HCEC 1CT (cell line): ENCODE results near the gene C16orf89.

Experiments
- DNase-seq: peaks from one replicate; pipeline ENCODE4 v3.0.0-alpha.2; 2017

Gene C16orf89

DNA sequence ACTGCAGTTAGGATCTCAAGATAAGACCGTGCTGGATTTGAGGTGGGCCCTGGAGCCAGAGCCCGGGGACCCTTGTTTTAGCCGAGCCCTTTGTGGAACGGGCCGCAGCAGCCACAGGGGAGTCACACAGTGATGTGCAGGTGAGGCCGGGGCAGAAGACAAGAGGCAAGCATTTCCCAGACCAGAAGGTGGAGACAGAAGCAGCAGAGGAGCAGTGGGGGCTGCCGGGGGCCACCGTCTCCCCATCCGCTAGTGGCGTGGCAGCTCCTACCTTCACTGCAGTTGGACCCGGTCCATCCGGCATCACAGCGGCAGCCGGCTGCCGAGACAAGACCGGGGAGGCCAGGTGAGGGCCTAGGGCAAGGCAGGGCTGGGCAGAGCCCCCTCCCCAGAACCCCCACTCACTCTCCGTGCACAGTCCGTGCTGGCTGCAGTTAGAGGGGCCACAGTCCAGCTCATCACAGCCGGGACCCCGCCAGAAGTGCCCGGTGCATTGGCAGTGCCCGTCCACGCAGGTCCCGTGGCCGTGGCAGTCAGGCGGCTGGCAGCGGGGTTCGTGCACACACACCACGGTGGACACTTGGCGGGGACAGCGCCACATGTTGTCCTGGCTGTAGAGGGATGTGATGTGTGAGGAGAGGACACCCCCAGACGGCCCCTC is 38.1 kb downstream of the C16orf89 start:
- DNase-seq = no peak

DNA sequence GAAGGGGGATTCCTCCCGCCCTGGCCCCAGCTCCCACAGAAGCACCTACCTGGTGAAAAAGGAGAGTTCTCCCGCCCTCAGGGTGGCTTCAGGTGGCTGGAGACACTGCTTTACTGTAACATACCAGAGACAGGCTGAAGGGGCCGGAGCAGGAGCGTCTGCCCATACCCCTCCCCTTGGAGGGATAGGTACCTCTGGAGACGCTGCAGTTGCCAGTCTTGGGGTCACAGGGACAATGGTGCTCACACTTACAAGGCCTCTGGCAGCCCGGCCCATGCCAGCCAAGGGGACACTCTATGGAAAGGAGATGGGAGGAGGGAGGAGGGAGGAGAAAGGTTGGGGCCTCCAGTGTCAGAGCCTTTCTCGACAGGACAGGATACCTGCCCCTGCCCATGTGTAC is 38.7 kb downstream of the C16orf89 start:
- no peak for DNase-seq

DNA sequence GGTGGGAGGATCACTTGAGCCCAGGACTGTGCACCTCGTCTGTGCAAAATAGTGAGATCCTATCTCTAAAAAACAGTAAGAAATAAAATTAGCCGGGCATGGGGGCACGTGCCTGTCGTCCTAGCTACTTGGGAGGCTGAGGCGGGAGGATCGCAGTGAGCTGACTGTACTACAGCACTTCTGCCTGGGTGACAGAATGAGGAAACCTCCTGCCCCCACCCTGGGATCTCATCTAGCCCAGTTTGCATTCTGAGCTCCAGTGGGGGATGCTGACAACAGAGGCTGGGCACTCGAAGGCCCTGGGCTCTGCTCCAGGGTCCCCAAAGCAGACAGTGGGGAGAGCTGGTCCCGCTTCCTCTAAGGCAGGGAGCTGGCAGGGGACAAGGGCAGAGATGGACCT is 39.1 kb downstream of the C16orf89 start:
- no peak for DNase-seq

DNA sequence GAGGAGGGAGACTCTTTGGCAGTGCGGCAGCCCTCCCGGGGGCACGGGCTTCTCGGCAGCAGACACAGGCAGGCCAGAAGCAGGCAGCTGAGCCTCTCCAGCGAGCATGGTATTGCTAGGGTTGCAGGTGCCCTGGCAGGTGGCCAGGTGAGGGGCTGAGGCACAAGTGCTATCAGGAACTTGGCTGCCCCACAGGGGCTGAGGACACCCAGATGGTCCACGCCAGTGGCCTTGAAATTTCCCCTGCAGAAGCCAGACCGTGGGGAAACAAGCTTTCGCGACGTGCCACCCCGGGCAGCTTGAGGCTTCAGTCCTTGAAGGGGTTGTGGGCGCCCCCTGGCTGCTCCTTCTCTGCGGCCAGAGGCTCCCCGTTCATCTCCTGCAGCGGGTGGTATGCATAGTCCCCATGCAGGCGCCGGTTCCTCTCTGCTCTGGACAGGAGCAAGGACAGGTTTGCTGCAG is 40.6 kb downstream of the C16orf89 start:
- DNase-seq = no peak

DNA sequence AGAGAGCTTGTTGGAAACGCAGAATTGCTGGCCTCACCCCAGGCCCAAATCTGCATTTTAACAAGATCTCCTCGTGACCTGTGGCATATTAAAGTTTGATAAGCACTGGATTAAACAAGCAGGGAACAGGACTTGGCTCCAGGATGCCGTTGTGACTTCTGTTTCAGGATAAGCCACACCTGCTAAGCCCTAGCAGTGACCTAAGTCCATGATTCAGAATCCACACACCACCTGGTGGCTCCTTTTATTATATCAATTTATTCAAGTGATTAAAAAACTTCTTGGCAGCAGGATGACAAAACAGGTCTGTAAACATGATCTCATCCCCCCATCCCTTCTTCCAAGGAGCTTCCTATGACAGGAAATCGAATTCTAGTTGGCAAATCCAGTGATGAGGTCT is 41.1 kb downstream of the C16orf89 start:
- DNase-seq = peak; percentile 50

DNA sequence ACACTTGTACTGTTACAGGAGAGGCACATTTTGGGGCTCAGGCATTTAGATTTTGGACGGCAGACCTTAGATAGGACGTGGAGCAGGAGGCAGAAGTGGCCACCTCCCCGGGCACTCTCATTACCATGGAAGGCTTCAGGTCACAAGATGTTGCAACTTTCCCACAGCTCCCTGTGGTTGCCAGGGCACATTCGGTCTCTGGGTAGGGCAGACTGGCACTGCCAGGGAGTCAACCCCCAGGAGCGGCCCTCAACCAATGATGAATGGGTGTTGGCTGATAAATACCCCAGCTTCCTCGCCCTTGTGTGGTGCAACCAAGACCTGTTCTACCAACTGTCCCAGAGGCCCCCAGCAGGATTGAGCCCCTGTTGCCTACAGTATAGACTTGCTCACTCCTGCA is 43.2 kb downstream of the C16orf89 start:
- DNase-seq = no peak

DNA sequence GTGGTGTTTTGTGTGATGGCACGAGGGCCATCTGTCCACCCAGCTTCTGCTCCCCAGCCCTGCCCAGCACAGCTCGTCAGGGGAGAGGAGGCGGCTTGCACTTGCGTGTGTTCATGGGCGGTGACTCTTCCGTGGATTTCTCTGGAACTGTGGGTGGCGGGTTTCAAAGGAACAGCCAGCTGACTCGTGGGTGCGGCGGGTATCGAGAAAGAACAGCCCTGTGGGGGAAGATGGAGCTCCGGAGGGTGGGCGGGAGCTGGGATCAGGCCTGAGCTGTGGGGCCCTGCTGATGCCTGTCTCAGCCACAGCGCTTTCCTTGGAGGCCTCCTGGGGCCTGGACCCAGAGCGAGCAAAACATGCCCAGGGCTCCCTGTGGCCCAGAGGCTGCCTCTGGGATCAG is 45.2 kb downstream of the C16orf89 start:
- no peak for DNase-seq

DNA sequence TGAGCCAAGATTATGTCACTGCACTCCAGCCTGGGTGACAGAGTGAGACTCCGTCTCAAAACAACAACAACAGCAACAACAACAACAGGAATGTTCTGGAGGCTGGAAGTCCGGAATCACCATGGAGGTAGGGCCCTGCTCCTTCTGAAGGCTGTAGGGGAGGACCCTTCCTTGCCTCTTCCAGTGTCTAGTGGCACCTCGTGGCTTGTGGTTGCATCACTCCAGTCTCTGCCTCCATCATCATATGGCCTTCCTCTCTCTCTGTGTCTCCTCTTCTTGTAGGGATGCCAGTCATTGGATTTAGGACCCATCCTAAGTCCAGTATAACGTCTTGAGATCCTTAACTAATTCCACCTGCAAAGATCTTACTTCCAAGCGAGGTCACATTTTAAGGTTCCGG is 46.0 kb downstream of the C16orf89 start:
- DNase-seq = no peak

DNA sequence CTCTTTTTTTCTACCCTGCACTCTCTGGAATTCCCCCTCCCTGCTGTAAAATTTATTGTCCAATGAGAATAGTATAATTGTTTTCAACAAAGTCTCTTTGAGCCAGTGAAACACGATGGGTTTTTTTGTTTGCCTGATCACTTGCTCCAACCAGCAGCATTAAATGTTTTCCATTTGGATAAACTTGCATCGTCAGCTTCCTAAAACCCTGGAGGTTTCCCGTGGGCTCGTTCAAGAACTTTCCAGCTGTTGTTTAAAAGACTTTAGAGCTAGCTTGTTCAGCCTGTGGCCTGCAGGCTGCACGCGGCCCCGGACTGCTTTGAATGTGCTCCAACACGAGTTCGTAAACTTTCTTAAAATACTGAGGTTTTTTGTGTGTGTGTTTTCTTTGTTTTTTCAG is 47.0 kb downstream of the C16orf89 start:
- DNase-seq = no peak

DNA sequence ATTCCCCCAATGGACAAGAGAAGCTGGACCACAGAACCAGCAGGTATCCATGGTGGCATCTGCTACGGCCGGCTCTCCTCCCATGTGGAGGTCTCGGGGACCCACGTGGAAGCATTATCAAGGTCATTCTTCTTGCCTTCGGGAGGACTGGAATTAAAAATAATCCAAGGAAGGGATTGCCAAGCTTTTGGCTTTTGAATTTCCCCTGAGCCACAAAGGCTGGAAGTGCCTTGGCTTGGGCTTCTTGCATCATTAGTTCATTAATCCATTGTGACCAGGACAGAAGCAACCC is 48.1 kb downstream of the C16orf89 start:
- no peak for DNase-seq

DNA sequence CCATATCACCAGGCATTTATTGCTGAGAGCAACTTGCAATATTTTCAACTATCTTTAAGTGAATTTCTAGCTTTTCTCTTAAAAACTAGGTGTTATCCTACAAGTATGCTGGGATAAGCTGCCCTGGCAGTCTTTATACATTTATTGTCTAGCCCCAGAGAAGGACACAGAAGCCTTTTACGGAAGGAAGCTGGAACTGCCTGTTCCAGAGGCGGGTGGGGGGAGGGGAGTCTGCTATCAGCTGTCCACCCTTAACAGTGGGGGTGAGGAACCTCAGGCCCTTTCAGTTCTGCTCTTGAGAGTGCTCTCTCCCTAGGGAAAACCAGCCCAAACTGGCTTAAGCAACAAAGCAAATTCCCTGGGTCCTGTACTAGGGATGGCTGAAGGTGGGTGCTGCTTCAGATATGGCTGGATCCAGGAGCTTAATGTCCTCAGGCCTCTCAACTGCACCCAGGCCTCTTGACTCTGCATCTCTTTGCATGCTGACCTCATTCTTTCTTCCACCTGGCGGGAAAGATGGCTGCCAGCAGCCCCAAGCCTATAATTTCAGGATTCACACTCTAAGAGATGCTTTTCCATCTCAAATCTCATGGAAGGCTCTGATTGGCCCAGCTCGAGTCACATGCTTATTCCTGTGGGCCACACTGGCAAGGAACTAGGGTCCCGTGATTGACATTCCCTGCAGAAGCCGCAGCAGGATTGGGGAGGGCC is 48.6 kb downstream of the C16orf89 start:
- no peak for DNase-seq

DNA sequence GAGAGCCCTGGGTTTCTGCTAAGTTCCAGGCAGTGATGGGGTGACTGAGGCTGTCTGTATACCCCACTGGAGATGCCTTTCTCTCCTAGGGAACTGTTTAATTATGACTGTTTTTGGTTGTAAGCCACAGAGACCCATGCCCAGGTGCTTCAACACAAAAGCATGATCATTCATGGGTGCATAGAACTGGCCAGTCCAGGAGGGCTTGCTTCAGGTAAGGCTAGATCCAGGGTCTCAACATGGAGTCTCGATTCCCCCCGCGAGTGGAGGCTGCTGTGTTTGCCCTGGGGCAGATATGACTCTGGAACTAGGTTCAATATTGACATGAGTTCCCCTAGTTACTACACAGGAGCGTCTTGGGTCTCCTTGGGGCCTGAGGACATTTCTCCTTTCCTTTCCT is 49.9 kb downstream of the C16orf89 start:
- no peak for DNase-seq

DNA sequence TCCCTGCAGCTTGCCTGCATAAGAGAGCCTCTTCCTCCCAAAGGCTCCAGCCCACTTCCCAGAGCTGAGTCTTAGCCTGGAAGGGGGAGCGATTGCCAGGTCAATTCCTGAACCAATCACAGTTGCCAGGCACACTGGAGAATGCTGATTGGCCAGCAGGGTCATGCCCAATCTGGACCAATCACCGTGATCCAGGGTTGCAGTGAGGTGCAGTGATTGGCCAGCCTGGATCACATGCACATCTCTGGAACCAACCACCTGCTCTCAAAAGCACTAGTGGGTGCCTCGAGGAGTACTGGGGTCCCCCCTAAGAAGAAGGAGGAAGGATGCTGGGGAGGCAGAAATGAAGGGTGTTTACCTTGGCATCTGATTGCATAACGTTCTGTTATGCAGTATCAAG is 50.4 kb downstream of the C16orf89 start:
- no peak for DNase-seq

DNA sequence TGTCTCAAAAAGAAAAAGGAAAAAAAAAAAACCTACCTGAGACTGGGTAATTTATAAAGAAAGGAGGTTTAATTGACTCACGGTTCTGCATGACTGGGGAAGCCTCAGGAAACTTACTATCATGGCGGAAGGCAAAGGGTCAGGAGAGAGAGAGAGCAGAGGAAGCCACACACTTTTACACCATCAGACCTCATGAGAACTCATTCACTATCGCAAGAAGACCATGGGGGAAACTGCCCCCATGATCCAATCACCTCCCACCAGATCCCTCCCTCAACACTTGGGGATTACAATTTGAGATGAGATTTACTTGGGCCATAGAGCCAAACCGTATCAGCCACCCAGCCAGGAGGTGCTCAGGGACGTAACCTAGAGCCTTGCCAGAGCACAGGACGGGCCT is 52.9 kb downstream of the C16orf89 start:
- no peak for DNase-seq

DNA sequence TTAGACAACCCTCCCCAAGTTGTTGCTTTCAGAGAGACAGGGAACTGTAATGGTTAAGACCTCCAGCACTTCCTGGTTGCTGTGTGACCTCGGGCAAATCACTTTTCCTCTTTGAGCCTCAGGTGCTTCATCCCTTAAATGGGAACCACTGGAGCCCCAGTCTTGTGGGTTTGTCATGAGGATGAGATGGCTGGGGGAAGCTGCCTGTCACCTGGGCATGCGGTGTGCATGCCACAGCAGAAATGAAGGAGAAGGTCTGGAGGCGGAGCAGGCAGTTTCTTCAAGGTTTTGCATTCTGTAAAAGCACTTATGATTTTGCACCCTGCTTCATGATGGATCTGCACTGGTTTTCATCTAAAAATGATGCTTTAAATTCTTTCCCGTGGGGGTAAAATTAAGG is 54.1 kb downstream of the C16orf89 start:
- DNase-seq = no peak

DNA sequence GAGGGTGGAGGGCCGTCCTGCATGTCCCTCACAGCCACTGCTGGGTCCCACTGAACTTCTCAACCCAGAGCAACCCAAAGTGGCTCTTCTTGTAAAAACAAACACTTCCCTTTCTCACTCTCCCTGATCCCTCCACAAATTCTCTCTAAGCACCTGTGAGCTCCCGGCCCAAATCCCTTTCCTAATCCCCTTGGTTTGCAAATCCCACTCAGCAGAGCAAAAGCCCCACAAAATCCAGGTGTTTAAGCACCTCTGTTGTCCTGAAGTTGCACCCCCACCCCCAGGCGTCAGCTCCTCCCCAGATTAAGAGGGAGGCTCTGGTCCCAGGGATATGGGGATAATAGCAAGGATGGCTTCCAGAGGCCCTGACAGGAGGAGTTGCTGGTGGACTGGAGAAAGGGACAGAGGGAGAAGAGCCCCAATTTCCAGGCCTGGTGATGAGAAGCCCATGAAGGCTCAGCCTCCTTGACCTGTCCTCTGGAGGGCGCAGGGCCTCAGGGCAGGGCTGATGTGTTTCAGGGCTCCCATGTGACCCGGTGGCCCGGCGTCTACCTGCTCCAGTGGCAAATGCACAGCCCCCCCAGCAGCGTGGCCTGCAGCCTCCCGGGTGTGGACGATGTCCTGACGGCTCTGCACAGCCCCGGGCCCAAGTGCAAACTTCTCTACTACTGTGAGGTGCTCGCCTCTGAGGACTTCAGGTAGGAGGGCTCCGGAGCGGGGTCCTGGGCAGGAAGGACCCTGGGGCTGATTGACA is 55.0 kb downstream of the C16orf89 start:
- no peak for DNase-seq

DNA sequence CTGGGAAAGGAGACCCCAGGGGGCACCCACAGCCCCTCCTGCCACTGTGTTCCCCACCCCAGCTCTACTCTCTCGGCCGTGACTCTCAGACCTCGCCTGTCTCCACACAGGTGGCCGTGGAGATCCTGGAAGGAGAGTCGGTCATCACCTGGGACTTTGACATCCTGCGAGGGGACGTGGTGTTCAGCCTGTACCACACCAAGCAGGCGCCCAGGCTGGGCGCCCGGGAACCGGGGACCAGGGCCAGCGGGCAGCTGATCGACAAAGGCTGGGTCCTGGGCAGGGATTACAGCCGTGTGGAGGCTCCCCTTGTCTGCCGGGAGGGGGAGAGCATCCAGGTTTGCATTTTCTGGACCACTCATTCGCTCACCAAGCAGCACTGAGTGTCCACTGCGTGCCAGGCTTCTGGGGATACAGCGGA is 57.4 kb downstream of the C16orf89 start:
- DNase-seq = no peak

DNA sequence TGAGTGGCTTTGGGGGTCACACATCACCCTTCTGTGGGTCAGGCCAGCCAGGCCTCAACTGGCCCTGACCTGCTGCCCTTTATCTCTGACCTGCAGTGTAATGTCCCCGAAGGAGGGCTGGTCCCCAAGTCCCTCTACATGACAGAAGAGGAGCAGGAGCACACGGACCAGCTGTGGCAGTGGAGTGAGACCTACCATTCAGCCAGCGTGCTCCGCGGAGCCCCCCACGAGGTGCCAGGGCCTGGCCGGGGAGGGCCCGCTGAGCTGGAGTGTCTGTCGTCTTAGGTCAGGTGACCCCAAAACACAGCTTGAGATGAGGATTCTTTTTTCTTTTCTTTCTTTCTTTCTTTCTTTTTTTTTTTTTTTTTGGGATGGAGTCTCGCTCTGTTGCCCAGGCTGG is 58.5 kb downstream of the C16orf89 start:
- DNase-seq = no peak

DNA sequence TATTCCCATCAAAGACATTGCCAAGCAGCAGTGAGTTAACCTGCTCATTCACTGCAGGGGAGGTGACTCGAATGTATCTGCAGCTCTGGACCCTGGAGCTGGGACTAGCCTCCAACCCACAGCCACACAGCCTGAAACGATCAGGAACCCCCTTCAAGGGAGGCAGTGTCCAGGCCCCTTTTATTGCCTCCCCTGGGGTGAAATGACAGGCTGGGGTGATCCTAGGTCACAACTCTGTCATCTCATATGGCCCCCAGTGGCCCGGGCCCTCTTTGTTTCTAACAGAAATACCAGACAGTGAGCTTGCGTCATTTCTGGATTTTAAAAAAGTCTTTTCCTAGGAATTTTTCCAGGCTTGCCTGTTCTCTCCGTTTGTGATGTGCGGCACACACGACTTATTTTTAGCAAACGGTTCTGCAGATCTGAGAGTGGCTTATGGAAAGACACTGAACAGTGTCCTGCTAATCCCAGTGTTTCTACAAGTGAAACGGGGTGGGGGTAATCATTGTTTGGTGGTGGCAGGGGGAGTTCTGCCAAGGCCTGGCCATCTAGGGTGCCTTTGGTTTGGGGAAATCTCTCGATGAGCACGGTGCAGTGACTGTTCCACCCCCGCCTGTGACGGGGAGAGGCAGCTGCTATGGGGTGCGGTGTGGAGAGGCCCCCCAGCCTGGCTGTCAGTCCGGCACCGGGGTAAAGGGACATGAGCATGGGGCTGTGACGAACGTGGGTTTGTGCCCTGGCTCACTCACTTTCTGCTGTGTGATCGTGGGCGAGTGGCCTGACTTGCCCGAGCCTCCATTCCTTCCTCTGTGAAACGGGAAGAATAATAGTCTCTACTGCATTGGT is 59.2 kb downstream of the C16orf89 start:
- DNase-seq = no peak

DNA sequence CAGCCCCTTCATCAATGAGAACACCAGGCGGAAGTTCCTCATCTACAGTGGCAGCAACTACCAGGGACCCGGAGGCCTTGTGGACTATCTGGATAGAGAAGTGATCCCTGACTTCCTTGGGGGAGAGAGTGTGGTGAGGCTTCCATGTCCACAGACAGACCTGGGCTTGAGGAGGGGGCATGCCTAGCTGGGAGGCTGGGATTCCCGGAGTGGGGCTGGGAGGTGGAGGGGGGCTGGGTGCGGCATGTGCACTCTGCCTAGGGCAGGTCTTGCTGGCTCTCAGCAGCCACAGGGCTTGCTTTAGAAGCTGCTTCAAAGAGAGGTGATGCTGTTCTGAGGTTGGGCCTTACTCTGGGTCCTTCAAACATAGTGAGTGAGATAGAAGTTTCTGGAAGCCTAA is 59.8 kb downstream of the C16orf89 start:
- no peak for DNase-seq

DNA sequence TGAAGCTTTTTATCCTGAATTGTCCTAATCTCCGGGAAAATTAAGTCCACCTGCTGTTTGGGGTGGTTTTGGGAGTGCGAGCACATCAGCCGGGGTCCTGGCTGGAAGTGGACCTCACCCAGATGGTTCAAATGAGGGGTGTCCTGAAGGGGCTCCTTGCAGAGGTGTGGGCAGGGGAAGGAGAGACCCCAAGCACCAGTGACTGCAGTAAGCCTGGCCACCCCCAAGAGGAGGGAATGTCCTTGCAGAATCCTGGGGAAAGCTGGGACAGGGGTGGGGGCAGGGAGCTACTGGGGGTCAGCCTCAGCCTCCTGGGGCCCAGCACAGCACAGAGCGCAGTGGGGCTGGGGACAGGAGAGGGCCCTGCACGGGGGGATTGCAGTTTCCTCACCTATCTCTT is 61.4 kb downstream of the C16orf89 start:
- DNase-seq = no peak

DNA sequence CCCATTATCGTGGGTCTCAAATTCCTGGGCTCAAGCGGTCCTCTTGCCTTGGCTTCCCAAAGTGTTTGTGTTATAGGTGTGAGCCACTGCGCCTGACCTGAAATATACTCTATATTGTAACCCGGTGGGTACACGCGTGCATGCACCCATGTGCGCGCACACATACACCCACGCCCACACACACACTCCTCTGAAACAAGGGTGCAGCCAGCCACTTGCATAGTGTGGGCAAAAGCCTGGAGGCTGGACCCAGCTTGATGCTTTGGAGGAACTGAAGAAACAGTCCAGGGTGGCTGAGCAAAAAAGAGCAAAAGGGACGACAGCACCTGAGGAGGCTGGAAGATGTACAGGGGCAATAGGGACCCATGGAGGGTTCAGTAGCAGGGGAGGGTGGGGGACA is 61.9 kb downstream of the C16orf89 start:
- no peak for DNase-seq

DNA sequence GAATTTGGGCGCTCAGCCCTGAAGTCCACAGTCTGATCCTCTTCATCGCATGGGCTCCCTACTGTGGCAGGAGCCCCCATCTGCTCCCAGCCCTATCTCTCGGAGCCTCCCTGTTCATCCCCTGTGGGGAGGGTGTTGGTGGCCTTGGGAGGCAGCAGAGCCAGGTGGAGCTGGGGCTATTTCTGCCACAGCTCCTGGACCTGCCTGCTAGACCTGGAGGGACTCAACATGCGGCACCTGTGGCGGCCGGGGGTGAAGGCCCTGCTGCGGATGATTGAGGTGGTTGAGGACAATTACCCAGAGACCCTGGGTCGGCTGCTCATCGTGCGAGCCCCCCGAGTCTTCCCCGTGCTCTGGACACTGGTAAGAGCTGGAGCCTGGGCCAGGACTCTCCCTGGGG is 62.5 kb downstream of the C16orf89 start:
- DNase-seq = no peak
